ENCODE results near the gene OR6X1. TPM values are rescaled to one million over a fixed set of nuclear protein-coding genes. Genes with fewer than 3 reads are reported as not detected.

Gene OR6X1
- total and polyA plus RNA-seq, 2 of the 8 experiments (the other 6 are each of a cell fraction or from before 2014, with no cell fraction given): not detected

- Histone ChIP-seq H3K79me2 (ENCODE audit: control insufficient read depth in 1 of 2, insufficient read depth in 2 of 2, low read length in 2 of 2) (no peaks in the 10 kb centered on the region), H3K4me2 (ENCODE audit: insufficient read depth in 1 of 2, low read depth in 2 of 2, low read length in 2 of 2) (no peak overlapping the region), H2AFZ (ENCODE audit: low read length) (no peak overlapping the region), H3K9me3 (ENCODE audit: insufficient read depth in 2 of 2, low read depth in 1 of 2, low read length in 1 of 2) (peaks cover 0 to 6% of the 10 kb centered on the region in 2 experiments; a peak in 1 of 4 replicates), H3K9ac (replicated peaks in 1 of 4; ENCODE audit: extremely low read depth in 1 of 4, low read depth in 3 of 4, low read length in 3 of 4) (no peak overlapping the region), H3K36me3 (ENCODE audit: control insufficient read depth in 2 of 4, insufficient read depth in 4 of 4, low read length in 3 of 4) (no peaks in the 10 kb centered on the region), H3K27ac (ENCODE audit: low read depth, low read length) (no peak overlapping the region), H4K5ac (ENCODE audit: insufficient read length, low read depth, low read length) (no peak overlapping the region), H2BK120ac (replicated peaks; ENCODE audit: low read depth, low read length) (no peak overlapping the region), H2BK20ac (ENCODE audit: low read length) (no peak overlapping the region), H3K14ac (ENCODE audit: insufficient read length) (no peak overlapping the region), H3K18ac (ENCODE audit: extremely low read depth, low read length) (no peak overlapping the region), H4K20me1 (replicated peaks in 1 of 2; ENCODE audit: control insufficient read depth in 1 of 2, insufficient read depth in 2 of 2, low read length in 2 of 2) (no peaks in the 10 kb centered on the region), H3K4me3 (ENCODE audit: extremely low read depth in 1 of 4, insufficient read depth in 2 of 4, low read depth in 3 of 4, low read length in 4 of 4) (no peak overlapping the region), H4K91ac (replicated peaks; ENCODE audit: insufficient read length, low read length) (no peak overlapping the region), H3K79me1 (ENCODE audit: low read depth, low read length) (no peaks in the 10 kb centered on the region), H2BK15ac (ENCODE audit: low read length) (no peak overlapping the region), H3K23me2 (ENCODE audit: low read depth, low read length) (no peaks in the 10 kb centered on the region; the same call in 1 of the 2 replicates), H3K4ac (replicated peaks; ENCODE audit: insufficient read length, low read depth, low read length) (no peak overlapping the region), H3K4me1 (replicated peaks in 1 of 4; ENCODE audit: control insufficient read depth in 3 of 4, insufficient read depth in 4 of 4, low read length in 3 of 4) (peaks cover 0 to 4% (median 1%) of the 10 kb centered on the region in 4 experiments; a peak in 1 of 7 replicates), H4K8ac (ENCODE audit: extremely low read depth, insufficient read depth, low read length) (no peak overlapping the region), H2BK12ac (ENCODE audit: low read depth, low read length) (no peak overlapping the region), H2BK5ac (ENCODE audit: low read depth, low read length) (no peak overlapping the region), H2AK5ac (ENCODE audit: low read depth, low read length) (no peak overlapping the region), H3K23ac (ENCODE audit: insufficient read length) (no peak overlapping the region), H3K56ac (replicated peaks; ENCODE audit: insufficient read length, low read depth, low read length) (no peak overlapping the region), H3K27me3 (replicated peaks in 1 of 4; ENCODE audit: control insufficient read depth in 3 of 4, extremely low read depth in 1 of 4, insufficient read depth in 3 of 4, low read length in 3 of 4) (no peaks in the 10 kb centered on the region)
- DNase-seq (ENCODE audit: low read depth in 1 of 2, low spot score in 2 of 2): no peak
- POLR2A ChIA-PET (ENCODE audit: partially characterized antibody): interaction anchor here (1.2 kb wide), 1 partner anchor 12 kb away, joined by 3 read pairs; no protein-coding TSS in a partner anchor
- CTCF ChIA-PET (ENCODE audit: partially characterized antibody): no interaction called here
- no peak for FAIRE-seq
- TF ChIP-seq CEBPB (IDR thresholded peaks at IDR 0.05; ENCODE audit: low read depth, low read length) (no peak), SUZ12 (IDR thresholded peaks at IDR 0.05; ENCODE audit: low read length) (no peak), TBP (IDR thresholded peaks at IDR 0.05; ENCODE audit: low read depth, low read length) (no peak), CREB1 (IDR thresholded peaks at IDR 0.05) (no peak)
Observed at GRCh38 chr11:123753110-123753509, 1.2 kb downstream of the OR6X1 start.
